Stimulated activated CD4-positive, alpha-beta T cell treated with anti-CD3 and anti-CD28 coated beads, Interleukin-2, amount 100 ng/mL, for 4 hours (primary cell): ENCODE results near the gene PTGES2.
"Not testable (repeated sequence)": the region's sequence is repeated elsewhere in the genome, so short reads cannot be mapped to it uniquely, and the experiment has no call there.

ENCODE experiments used
- DNase-seq: peaks from one replicate; pipeline ENCODE4 v3.0.0-alpha.2; 2020; ENCODE audit warnings: low read depth

Gene PTGES2

GRCh38 chr9:128088253-128088945 is 39.1 kb downstream of the PTGES2 start:
- DNase-seq: no peak

- DNase-seq: no peak
These were observed 40.3 kb downstream of the PTGES2 start for GRCh38 chr9:128087262-128087661.

GRCh38 chr9:128085943-128086342 is 41.6 kb downstream of the PTGES2 start:
- no peak for DNase-seq

GRCh38 chr9:128084746-128085145 is 42.8 kb downstream of the PTGES2 start:
- no peak for DNase-seq

GRCh38 chr9:128082151-128082550 is 45.4 kb downstream of the PTGES2 start:
- no peak for DNase-seq

- no peak for DNase-seq
These were observed 46.5 kb downstream of the PTGES2 start for GRCh38 chr9:128081056-128081455.

- no peak for DNase-seq
These were observed 47.3 kb downstream of the PTGES2 start for GRCh38 chr9:128080206-128080605.

GRCh38 chr9:128078504-128079434 is 48.8 kb downstream of the PTGES2 start:
- no peak for DNase-seq

- no peak for DNase-seq
These were observed 49.6 kb downstream of the PTGES2 start for GRCh38 chr9:128077847-128078503.

- DNase-seq: no peak
These were observed 54.2 kb downstream of the PTGES2 start for GRCh38 chr9:128073253-128073886.

- DNase-seq: peak; percentile 37
These were observed 55.1 kb downstream of the PTGES2 start for GRCh38 chr9:128072144-128073021.

- not testable (repeated sequence) for DNase-seq
These were observed 56.1 kb downstream of the PTGES2 start for GRCh38 chr9:128071475-128071874.

- DNase-seq: no peak
These were observed 56.7 kb downstream of the PTGES2 start for GRCh38 chr9:128070874-128071273.
